ENCODE measurements around the gene THRB.

DNA sequence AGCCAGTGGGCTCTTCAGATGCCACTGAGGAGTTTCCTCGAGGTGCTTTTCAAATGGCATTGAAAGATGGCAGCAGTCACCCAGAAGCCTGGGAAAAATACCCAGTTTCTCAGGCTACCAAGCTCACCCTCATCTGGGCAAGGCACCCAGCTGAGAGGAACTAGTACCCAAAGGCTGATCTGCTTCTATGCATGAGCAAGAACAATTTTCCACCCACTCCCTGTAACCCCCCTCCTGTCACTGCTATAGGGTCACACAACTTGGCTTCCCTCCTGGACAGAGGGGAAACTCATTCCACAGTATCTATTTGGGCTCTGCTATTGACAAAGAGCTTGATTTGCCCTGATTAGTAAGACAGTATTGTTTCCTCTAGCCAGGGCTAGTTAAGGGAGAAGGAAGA is 31.9 kb downstream of the THRB start:
- TF ChIP-seq POLR2A (IDR thresholded peaks at IDR 0.05) = no peak
- TF ChIP-seq, protein P1, sequence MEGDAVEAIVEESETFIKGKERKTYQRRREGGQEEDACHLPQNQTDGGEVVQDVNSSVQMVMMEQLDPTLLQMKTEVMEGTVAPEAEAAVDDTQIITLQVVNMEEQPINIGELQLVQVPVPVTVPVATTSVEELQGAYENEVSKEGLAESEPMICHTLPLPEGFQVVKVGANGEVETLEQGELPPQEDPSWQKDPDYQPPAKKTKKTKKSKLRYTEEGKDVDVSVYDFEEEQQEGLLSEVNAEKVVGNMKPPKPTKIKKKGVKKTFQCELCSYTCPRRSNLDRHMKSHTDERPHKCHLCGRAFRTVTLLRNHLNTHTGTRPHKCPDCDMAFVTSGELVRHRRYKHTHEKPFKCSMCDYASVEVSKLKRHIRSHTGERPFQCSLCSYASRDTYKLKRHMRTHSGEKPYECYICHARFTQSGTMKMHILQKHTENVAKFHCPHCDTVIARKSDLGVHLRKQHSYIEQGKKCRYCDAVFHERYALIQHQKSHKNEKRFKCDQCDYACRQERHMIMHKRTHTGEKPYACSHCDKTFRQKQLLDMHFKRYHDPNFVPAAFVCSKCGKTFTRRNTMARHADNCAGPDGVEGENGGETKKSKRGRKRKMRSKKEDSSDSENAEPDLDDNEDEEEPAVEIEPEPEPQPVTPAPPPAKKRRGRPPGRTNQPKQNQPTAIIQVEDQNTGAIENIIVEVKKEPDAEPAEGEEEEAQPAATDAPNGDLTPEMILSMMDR (IDR thresholded peaks at IDR 0.05) = no peak
